ENCODE results near the gene RPS19BP1.
"Not testable (repeated sequence)": the region's sequence is repeated elsewhere in the genome, so short reads cannot be mapped to it uniquely, and the experiment has no call there.

The RPS19BP1 gene

DNA sequence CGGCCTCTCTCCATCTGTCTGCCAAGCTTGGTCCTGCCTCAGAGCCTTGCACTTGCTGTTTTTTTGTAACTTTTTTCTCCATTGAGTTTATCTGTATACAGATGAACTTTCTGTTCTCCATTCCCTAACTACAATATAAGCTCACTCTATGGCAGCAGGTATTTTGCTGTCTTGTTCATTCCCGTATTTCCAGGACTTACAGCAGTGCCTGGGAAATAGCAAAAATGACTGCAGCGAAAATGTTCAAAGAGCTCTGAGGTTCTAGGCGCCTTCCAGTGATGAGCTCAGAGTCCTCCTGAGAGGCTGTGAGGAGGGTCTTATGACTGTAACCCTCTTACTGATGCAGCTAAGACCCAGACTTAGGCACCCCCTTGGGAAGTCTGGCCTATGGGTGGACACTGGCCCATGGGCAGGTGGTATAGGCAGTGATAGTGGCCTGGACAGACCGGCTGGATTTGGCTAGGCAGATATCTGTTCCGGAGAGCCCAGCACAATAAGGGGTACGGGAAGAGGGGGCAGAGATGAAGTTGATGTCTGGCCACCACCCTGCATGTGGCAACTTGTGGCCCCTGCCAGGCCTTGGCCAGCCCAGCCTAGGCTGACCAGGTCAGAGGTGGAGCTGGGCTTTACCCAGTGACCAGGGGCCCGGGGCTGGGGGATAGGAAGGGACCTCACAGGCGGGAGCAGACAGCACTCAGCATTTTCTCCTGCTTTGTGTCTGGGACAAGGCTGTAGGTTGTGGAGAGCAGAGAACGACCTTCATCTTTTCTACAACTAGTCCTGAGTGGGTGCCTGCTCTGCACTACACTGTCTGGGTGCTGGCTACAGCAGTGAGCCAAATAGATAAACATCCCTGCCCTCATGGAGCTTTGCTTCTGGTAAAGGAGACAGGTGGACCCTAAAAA lies 7.5 kb downstream of the RPS19BP1 start:
- TF ChIP-seq, protein P1, sequence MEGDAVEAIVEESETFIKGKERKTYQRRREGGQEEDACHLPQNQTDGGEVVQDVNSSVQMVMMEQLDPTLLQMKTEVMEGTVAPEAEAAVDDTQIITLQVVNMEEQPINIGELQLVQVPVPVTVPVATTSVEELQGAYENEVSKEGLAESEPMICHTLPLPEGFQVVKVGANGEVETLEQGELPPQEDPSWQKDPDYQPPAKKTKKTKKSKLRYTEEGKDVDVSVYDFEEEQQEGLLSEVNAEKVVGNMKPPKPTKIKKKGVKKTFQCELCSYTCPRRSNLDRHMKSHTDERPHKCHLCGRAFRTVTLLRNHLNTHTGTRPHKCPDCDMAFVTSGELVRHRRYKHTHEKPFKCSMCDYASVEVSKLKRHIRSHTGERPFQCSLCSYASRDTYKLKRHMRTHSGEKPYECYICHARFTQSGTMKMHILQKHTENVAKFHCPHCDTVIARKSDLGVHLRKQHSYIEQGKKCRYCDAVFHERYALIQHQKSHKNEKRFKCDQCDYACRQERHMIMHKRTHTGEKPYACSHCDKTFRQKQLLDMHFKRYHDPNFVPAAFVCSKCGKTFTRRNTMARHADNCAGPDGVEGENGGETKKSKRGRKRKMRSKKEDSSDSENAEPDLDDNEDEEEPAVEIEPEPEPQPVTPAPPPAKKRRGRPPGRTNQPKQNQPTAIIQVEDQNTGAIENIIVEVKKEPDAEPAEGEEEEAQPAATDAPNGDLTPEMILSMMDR (IDR thresholded peaks at IDR 0.05; ENCODE audit: low read depth, low read length, missing control alignments): no peak
- no peak overlapping the region for H3K4me3 ChIP-seq (ENCODE audit: low read depth, low read length)
- DNase-seq (ENCODE audit: low read depth): no peak

DNA sequence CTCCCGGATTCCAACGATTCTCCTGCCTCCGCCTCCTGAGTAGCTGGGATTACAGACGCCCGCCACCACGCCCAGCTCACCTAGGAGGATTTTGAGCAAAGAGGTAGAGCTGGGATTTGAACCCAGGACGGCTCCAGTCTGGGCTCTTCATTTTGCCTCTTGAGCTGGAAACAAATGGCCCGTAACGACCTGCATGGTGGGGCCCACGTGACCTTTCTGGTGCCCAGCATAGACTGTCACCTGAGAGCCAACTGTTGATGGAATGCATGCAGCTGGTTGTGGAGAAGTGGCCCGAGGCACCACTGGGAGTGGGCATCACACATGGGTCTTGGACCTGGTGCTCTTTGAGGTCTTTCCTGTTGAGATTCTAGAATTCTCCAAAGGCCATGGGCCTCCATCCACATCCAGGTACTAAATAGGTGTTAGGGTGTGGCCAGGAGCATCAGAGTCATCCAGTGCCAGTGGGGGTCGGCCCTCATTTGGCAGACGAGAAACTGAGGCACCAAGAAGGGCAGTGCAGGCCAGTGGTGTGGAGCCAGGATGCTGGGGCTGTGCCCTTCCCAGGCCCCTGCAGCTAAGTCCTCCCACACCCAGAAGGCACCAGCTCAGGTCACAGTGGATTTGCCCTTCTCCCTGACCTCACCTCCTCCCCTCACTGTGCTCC lies 8.3 kb downstream of the RPS19BP1 start:
- TF ChIP-seq, protein P1 (IDR thresholded peaks at IDR 0.05; ENCODE audit: low read depth, low read length, missing control alignments): no peak
- DNase-seq (ENCODE audit: low read depth): no peak
- no peak overlapping the region for H3K4me3 ChIP-seq (ENCODE audit: low read depth, low read length)

DNA sequence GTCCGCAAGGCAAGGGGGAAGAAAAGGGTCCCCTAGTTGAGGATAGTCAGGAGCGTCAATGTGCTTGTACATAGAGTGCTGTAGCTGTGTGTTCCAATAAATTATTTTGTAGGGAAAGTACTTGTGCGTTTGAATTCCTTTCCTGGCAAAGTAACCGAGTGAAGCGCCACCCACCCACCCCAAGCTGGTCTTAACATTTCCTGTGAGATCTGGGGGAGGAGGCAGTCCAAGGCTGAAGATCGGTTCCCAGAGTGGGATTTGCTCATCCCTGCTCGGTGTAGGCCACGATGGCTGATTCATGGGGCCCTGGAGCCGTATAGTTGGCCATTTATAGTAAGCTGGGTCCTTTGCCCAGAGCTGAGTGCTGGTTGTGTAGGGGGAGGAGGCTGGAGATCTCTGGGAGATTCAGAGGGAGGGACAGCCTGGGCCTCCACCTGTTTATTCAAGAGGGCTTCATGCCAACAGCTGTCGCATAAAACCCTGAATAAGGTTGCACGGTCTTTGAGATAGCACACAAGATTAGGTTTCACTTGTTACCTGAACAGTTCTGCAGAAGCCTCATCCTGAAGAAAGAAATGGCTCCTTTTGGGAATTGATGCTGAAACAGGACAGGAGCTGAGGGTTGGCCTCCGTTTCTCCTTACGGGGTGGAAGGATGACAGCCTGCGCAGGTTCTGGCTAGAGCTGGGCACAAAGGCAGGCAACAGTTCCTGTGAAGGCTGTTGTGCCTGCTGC lies 9.8 kb downstream of the RPS19BP1 start:
- no peak for DNase-seq (ENCODE audit: low read depth)
- TF ChIP-seq, protein P1 (IDR thresholded peaks at IDR 0.05; ENCODE audit: low read depth, low read length, missing control alignments): no peak
- peak overlapping the region; percentile 67 for H3K4me3 ChIP-seq (ENCODE audit: low read depth, low read length)

DNA sequence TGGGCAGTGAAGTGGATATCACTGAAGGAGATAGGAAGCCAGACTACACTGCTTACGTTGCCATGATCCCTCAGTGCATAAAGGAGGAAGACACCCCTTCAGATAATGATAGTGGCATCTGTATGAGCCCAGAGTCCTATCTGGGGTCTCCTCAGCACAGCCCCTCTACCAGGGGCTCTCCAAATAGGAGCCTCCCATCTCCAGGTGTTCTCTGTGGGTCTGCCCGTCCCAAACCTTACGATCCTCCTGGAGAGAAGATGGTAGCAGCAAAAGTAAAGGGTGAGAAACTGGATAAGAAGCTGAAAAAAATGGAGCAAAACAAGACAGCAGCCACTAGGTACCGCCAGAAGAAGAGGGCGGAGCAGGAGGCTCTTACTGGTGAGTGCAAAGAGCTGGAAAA lies 10.5 kb downstream of the RPS19BP1 start:
- DNase-seq (ENCODE audit: low read depth): not testable (repeated sequence)
- H3K4me3 ChIP-seq (ENCODE audit: low read depth, low read length): peak overlapping the region; percentile 67

DNA sequence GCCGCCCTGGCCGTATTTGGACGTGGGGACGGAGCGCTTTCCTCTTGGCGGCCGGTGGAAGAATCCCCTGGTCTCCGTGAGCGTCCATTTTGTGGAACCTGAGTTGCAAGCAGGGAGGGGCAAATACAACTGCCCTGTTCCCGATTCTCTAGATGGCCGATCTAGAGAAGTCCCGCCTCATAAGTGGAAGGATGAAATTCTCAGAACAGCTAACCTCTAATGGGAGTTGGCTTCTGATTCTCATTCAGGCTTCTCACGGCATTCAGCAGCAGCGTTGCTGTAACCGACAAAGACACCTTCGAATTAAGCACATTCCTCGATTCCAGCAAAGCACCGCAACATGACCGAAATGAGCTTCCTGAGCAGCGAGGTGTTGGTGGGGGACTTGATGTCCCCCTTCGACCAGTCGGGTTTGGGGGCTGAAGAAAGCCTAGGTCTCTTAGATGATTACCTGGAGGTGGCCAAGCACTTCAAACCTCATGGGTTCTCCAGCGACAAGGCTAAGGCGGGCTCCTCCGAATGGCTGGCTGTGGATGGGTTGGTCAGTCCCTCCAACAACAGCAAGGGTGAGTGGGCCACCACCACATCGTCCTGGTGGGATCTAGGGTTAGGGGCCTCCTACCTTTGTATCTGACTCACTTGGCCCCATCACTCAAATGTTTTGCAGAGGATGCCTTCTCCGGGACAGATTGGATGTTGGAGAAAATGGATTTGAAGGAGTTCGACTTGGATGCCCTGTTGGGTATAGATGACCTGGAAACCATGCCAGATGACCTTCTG lies 11.3 kb downstream of the RPS19BP1 start:
- DNase-seq (ENCODE audit: low read depth): not testable (repeated sequence)
- peak overlapping the region; percentile 67 for H3K4me3 ChIP-seq (ENCODE audit: low read depth, low read length)

DNA sequence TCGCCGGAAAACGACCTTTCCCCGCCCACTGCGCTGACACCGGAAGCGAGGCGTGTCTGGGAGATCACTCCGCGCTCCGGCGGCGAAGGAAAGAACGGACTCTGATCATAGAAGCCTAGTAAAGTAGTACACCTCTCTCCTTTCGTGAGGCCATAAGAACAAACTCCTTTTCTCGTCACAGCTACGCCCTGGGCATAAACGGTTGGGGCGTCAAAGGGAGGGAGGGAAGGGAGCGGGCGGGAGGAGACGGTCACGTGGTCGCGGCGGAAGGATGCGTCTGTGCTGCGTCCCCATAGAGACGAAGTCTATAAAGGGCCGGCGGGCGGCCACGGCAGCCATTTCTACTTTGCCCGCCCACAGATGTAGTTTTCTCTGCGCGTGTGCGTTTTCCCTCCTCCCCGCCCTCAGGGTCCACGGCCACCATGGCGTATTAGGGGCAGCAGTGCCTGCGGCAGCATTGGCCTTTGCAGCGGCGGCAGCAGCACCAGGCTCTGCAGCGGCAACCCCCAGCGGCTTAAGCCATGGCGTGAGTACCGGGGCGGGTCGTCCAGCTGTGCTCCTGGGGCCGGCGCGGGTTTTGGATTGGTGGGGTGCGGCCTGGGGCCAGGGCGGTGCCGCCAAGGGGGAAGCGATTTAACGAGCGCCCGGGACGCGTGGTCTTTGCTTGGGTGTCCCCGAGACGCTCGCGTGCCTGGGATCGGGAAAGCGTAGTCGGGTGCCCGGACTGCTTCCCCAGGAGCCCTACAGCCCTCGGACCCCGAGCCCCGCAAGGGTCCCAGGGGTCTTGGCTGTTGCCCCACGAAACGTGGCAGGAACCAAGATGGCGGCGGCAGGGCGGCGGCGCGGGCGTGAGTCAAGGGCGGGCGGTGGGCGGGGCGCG lies 12.1 kb downstream of the RPS19BP1 start, which contains the start of gene ATF4:
ATF4 (plus strand) TSS at position 337 of the 880 bp plus-strand sequence. CDS start 884 bp downstream, outside the sequence.
- DNase-seq (ENCODE audit: low read depth): no peak
- TF ChIP-seq, protein P1 (IDR thresholded peaks at IDR 0.05; ENCODE audit: low read depth, low read length, missing control alignments): no peak
- H3K4me3 ChIP-seq (ENCODE audit: low read depth, low read length): peak within 1 kb of the TSS; percentile 67
